ENCODE data around the gene RRP1. TPM values are rescaled to one million over a fixed set of nuclear protein-coding genes. Genes with fewer than 3 reads are reported as not detected.

The RRP1 gene
- total RNA-seq, 1 experiment from 2014 or later = 53.9 TPM

DNA sequence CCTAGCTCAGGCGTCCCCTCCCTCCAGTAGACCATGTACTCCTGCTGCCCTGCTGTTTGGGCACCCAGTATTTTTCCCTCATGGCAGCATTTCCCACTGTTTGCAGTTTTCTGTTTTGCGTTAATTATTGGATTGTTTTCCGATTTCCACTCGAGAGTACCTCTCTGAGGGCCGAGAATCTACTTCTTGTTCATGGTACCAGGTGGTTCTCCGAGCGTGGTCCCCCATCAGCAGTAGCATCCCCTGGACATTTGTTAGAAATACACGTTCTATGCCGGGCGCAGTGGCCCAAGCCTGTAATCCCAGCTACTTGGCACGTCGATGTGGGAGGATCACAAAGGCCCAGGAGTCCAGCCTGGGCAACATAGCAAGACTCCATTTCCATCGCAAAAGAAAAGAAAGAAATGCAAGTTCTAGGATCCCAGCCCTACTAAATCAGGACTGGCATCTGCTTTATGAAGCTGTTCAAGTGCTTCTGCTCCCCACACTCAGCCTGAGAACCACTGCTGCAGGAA, 690 bp downstream of the RRP1 start:
- peaks cover 32 to 44% of the 10 kb centered on the region in 2 experiments for H3K36me3 ChIP-seq (ENCODE audit: control insufficient read depth in 1 of 2, insufficient read depth in 2 of 2, low read length in 2 of 2)
- H3K27me3 ChIP-seq (ENCODE audit: insufficient read depth, low read length) = no peaks in the 10 kb centered on the region
- H3K9me2 ChIP-seq (ENCODE audit: insufficient read depth) = no peaks in the 10 kb centered on the region
- peaks cover 4 to 20% of the 10 kb centered on the region in 2 experiments; a peak in 3 of 4 replicates for H3K4me1 ChIP-seq (ENCODE audit: control insufficient read depth in 1 of 2, insufficient read depth in 2 of 2, low read length in 2 of 2)
- H3K4me3 ChIP-seq (replicated peaks in 1 of 2; ENCODE audit: low read depth in 1 of 2, low read length in 2 of 2) = peak overlapping the region; percentile 79 to 98
- TSS peak; percentile 38 for BruUV-seq (replicated peaks)
- peaks cover 57% of the 10 kb centered on the region for H3K79me2 ChIP-seq (ENCODE audit: insufficient read depth, low read length)
- H3K9ac ChIP-seq (ENCODE audit: low read length) = peak overlapping the region; percentile 95
- peak overlapping the region; percentile 79 for H3K27ac ChIP-seq (ENCODE audit: low read depth, low read length)
- ATAC-seq (no peak), DNase-seq (ENCODE audit: low read depth, low spot score) (no peak)
- intact Hi-C loops (cut with micrococcal nuclease) = no loop called here
- TF ChIP-seq JUND (IDR thresholded peaks at IDR 0.05) (no peak), CBX3 (IDR thresholded peaks at IDR 0.05; ENCODE audit: low read depth) (no peak), ZFX (IDR thresholded peaks at IDR 0.05) (no peak), EZH2phosphoT487 (IDR thresholded peaks at IDR 0.05; ENCODE audit: borderline replicate concordance) (no peak), FOSL1 (IDR thresholded peaks at IDR 0.05; ENCODE audit: low read depth) (no peak), SIN3A (IDR thresholded peaks at IDR 0.05; ENCODE audit: low read depth) (no peak), CEBPB (IDR thresholded peaks at IDR 0.05; ENCODE audit: low read depth) (no peak), RAD21 (IDR thresholded peaks at IDR 0.05; ENCODE audit: low read depth) (no peak), POLR2A (IDR thresholded peaks at IDR 0.05; ENCODE audit: borderline replicate concordance, extremely low read depth, insufficient read depth, insufficient read length) (no peak), EZH2 (IDR thresholded peaks at IDR 0.05) (no peak), ZNF274 (IDR thresholded peaks at IDR 0.05; ENCODE audit: low read depth, low read length) (no peak), EGR1 (IDR thresholded peaks at IDR 0.05; ENCODE audit: low read depth) (no peak), SP1 (IDR thresholded peaks at IDR 0.05; ENCODE audit: low read depth) (no peak), YY1 (IDR thresholded peaks at IDR 0.05; ENCODE audit: extremely low read depth, insufficient replicate concordance, low read depth, low read length) (no peak)
- TF ChIP-seq, protein P1, sequence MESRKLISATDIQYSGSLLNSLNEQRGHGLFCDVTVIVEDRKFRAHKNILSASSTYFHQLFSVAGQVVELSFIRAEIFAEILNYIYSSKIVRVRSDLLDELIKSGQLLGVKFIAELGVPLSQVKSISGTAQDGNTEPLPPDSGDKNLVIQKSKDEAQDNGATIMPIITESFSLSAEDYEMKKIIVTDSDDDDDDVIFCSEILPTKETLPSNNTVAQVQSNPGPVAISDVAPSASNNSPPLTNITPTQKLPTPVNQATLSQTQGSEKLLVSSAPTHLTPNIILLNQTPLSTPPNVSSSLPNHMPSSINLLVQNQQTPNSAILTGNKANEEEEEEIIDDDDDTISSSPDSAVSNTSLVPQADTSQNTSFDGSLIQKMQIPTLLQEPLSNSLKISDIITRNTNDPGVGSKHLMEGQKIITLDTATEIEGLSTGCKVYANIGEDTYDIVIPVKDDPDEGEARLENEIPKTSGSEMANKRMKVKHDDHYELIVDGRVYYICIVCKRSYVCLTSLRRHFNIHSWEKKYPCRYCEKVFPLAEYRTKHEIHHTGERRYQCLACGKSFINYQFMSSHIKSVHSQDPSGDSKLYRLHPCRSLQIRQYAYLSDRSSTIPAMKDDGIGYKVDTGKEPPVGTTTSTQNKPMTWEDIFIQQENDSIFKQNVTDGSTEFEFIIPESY (IDR thresholded peaks at IDR 0.05; ENCODE audit: extremely low read depth, insufficient replicate concordance, low read length) = no peak
- TF ChIP-seq, protein P2, sequence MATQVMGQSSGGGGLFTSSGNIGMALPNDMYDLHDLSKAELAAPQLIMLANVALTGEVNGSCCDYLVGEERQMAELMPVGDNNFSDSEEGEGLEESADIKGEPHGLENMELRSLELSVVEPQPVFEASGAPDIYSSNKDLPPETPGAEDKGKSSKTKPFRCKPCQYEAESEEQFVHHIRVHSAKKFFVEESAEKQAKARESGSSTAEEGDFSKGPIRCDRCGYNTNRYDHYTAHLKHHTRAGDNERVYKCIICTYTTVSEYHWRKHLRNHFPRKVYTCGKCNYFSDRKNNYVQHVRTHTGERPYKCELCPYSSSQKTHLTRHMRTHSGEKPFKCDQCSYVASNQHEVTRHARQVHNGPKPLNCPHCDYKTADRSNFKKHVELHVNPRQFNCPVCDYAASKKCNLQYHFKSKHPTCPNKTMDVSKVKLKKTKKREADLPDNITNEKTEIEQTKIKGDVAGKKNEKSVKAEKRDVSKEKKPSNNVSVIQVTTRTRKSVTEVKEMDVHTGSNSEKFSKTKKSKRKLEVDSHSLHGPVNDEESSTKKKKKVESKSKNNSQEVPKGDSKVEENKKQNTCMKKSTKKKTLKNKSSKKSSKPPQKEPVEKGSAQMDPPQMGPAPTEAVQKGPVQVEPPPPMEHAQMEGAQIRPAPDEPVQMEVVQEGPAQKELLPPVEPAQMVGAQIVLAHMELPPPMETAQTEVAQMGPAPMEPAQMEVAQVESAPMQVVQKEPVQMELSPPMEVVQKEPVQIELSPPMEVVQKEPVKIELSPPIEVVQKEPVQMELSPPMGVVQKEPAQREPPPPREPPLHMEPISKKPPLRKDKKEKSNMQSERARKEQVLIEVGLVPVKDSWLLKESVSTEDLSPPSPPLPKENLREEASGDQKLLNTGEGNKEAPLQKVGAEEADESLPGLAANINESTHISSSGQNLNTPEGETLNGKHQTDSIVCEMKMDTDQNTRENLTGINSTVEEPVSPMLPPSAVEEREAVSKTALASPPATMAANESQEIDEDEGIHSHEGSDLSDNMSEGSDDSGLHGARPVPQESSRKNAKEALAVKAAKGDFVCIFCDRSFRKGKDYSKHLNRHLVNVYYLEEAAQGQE (IDR thresholded peaks at IDR 0.05; ENCODE audit: low read depth) = no peak
- TF ChIP-seq, protein P3, sequence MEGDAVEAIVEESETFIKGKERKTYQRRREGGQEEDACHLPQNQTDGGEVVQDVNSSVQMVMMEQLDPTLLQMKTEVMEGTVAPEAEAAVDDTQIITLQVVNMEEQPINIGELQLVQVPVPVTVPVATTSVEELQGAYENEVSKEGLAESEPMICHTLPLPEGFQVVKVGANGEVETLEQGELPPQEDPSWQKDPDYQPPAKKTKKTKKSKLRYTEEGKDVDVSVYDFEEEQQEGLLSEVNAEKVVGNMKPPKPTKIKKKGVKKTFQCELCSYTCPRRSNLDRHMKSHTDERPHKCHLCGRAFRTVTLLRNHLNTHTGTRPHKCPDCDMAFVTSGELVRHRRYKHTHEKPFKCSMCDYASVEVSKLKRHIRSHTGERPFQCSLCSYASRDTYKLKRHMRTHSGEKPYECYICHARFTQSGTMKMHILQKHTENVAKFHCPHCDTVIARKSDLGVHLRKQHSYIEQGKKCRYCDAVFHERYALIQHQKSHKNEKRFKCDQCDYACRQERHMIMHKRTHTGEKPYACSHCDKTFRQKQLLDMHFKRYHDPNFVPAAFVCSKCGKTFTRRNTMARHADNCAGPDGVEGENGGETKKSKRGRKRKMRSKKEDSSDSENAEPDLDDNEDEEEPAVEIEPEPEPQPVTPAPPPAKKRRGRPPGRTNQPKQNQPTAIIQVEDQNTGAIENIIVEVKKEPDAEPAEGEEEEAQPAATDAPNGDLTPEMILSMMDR (IDR thresholded peaks at IDR 0.05 in 2 of 3, conservative IDR thresholded peaks at IDR 0.05 in 1 of 3; ENCODE audit: borderline replicate concordance in 1 of 3, insufficient read depth in 1 of 3, low read depth in 2 of 3, low read length in 2 of 3) = no peak
- TF ChIP-seq, protein P4, sequence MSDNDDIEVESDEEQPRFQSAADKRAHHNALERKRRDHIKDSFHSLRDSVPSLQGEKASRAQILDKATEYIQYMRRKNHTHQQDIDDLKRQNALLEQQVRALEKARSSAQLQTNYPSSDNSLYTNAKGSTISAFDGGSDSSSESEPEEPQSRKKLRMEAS (IDR thresholded peaks at IDR 0.05) = no peak
- TF ChIP-seq, protein P5, sequence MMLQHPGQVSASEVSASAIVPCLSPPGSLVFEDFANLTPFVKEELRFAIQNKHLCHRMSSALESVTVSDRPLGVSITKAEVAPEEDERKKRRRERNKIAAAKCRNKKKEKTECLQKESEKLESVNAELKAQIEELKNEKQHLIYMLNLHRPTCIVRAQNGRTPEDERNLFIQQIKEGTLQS (IDR thresholded peaks at IDR 0.05) = no peak
- POLR2A ChIA-PET = no interaction called here
- H3K4me2 ChIP-seq (ENCODE audit: low read length) = peak overlapping the region; percentile 86
- H2AFZ ChIP-seq (ENCODE audit: low read depth, low read length, poor library complexity, severe bottlenecking) = no peak overlapping the region
- CTCF ChIA-PET = no interaction called here
- RAD21 ChIA-PET (ENCODE audit: low non-redundant PET in 1 of 2, low total read pairs in 2 of 2, uncharacterized antibody in 2 of 2, unreplicated experiment in 2 of 2) = no interaction called here
- H4K20me1 ChIP-seq (ENCODE audit: insufficient read depth) = no peaks in the 10 kb centered on the region; the same call in 1 of the 2 replicates
- no peaks in the 10 kb centered on the region for H3K9me3 ChIP-seq (ENCODE audit: control insufficient read depth in 1 of 2, insufficient read depth in 1 of 2, low read depth in 1 of 2, low read length in 2 of 2)
